IMR-90 (cell line): ENCODE results near the gene SYNE2. TPM values are rescaled to one million over a fixed set of nuclear protein-coding genes. Genes with fewer than 3 reads are reported as not detected.

ENCODE experiments used
- ATAC-seq: fragments of 200-7000 bp; cut with Tn5 transposase; 2 replicates; pipeline ENCODE4 v1.9.1; 2020; ENCODE audit warnings: low read depth, mild to moderate bottlenecking, moderate library complexity
- BruUV-seq: library from RNA; stranded (reverse); fragments of 400-500 nt; replicated peaks from 2 replicates; lab custom pipeline; 2021; lab: Mats Ljungman, UMichigan
- CTCF ChIA-PET: fragments of 300-600 bp; formaldehyde crosslinking; extraction: SDS; loops from one replicate; lab custom pipeline; 2021; ENCODE audit warnings: antibody characterized with exemption; lab: Yijun Ruan, JAX
- POLR2A ChIA-PET: fragments of 300-600 bp; sonication (Branson Sonifier 250); formaldehyde crosslinking; loops from one replicate; lab custom pipeline; 2022; ENCODE audit warnings: antibody characterized with exemption; ENCODE audit not compliant: unreplicated experiment; lab: Charles Lee
- DNase-seq: peaks from one replicate; pipeline ENCODE4 v3.0.0; 2013
- H2AFZ ChIP-seq: replicated peaks from 2 replicates; pipeline ENCODE3; 2013; ENCODE audit warnings: low read length, mild to moderate bottlenecking; ENCODE audit not compliant: poor library complexity
- H2AK5ac ChIP-seq: 2 replicates; pipeline ENCODE4 v1.6.1; 2013; ENCODE audit warnings: low read depth, low read length, inconsistent platforms
- H2AK9ac ChIP-seq: replicated peaks from 2 replicates; pipeline ENCODE3; 2013; ENCODE audit warnings: mild to moderate bottlenecking, low read depth, low read length, moderate library complexity; ENCODE audit not compliant: poor library complexity
- H2BK120ac ChIP-seq: 2 replicates; pipeline ENCODE4 v1.6.1; 2013; ENCODE audit warnings: low read depth, low read length, inconsistent platforms
- H2BK15ac ChIP-seq: 3 replicates; pipeline ENCODE4 v1.6.1; 2013; ENCODE audit warnings: low read depth, low read length, inconsistent platforms
- H2BK20ac ChIP-seq: 2 replicates; pipeline ENCODE4 v1.6.1; 2013; ENCODE audit warnings: low read depth, mild to moderate bottlenecking, inconsistent platforms, low read length, moderate library complexity
- H2BK5ac ChIP-seq: 2 replicates; pipeline ENCODE4 v1.6.1; 2013; ENCODE audit warnings: mild to moderate bottlenecking, low read depth, low read length, inconsistent platforms; ENCODE audit not compliant: poor library complexity, severe bottlenecking
- H3K14ac ChIP-seq: replicated peaks from 2 replicates; pipeline ENCODE4 v1.6.1; 2013; ENCODE audit warnings: low read depth, low read length, inconsistent platforms
- H3K18ac ChIP-seq: 2 replicates; pipeline ENCODE4 v1.6.1; 2013; ENCODE audit warnings: low read depth, low read length, control low read depth
- H3K23ac ChIP-seq: 2 replicates; pipeline ENCODE4 v1.6.1; 2013; ENCODE audit warnings: low read depth, low read length, inconsistent platforms
- H3K27ac ChIP-seq: 2 replicates; pipeline ENCODE4 v1.5.1; 2013; ENCODE audit warnings: mild to moderate bottlenecking, control low read depth, low read length; ENCODE audit not compliant: insufficient read depth
- H3K27me3 ChIP-seq: 2 replicates; pipeline ENCODE4 v1.6.1; 2013; ENCODE audit warnings: low read length; ENCODE audit not compliant: control insufficient read depth, insufficient read depth
- H3K36me3 ChIP-seq: 2 replicates; pipeline ENCODE4 v1.6.1; 2013; ENCODE audit warnings: low read length, mixed read lengths; ENCODE audit not compliant: control insufficient read depth, insufficient read depth
- H3K4ac ChIP-seq: 2 replicates; pipeline ENCODE4 v1.6.1; 2013; ENCODE audit warnings: low read depth, low read length, inconsistent platforms
- H3K4me1 ChIP-seq: 2 replicates; pipeline ENCODE4 v1.6.1; 2013; ENCODE audit warnings: low read length, mixed read lengths; ENCODE audit not compliant: control insufficient read depth, insufficient read depth
- H3K4me2 ChIP-seq: 2 replicates; pipeline ENCODE4 v1.6.1; 2013; ENCODE audit warnings: low read depth, mild to moderate bottlenecking, control low read depth, low read length, moderate library complexity
- H3K4me3 ChIP-seq: 2 replicates; pipeline ENCODE4 v1.5.1; 2013; ENCODE audit warnings: low read depth, mild to moderate bottlenecking, control low read depth, low read length, moderate library complexity; ENCODE audit not compliant: insufficient read depth
- H3K56ac ChIP-seq: 2 replicates; pipeline ENCODE4 v1.6.1; 2013; ENCODE audit warnings: low read length, inconsistent platforms; ENCODE audit not compliant: insufficient read depth; ENCODE audit errors: extremely low read depth
- H3K79me1 ChIP-seq, 2 experiments: 2 replicates each; pipeline ENCODE4 v1.6.1; 2013; ENCODE audit warnings: low read length in 2 of 2, inconsistent platforms in 1 of 2, low read depth in 1 of 2
- H3K9ac ChIP-seq: 2 replicates; pipeline ENCODE4 v1.6.1; 2013; ENCODE audit warnings: low read depth, low read length, control low read depth
- H3K9me1 ChIP-seq: 2 replicates; pipeline ENCODE4 v1.6.1; 2013; ENCODE audit warnings: low read length, inconsistent platforms; ENCODE audit not compliant: insufficient read depth
- H3K9me3 ChIP-seq: 2 replicates; pipeline ENCODE4 v1.6.1; 2013; ENCODE audit warnings: low read length; ENCODE audit not compliant: control insufficient read depth, insufficient read depth
- H4K20me1 ChIP-seq: 2 replicates; pipeline ENCODE4 v1.6.1; 2013; ENCODE audit warnings: low read length, inconsistent platforms; ENCODE audit not compliant: insufficient read depth
- H4K5ac ChIP-seq: 2 replicates; pipeline ENCODE4 v1.6.1; 2013; ENCODE audit warnings: mild to moderate bottlenecking, low read depth, low read length, control low read depth
- H4K8ac ChIP-seq, 2 experiments: 2 replicates each; pipeline ENCODE4 v1.6.1; 2013; ENCODE audit warnings: low read depth in 2 of 2, low read length in 2 of 2, control low read depth in 1 of 2, inconsistent platforms in 1 of 2
- H4K91ac ChIP-seq: 2 replicates; pipeline ENCODE4 v1.6.1; 2013; ENCODE audit warnings: low read depth, low read length, inconsistent platforms; ENCODE audit not compliant: insufficient read depth
- RFX5 ChIP-seq: IDR thresholded peaks from 2 replicates; pipeline ENCODE4 v1.8.0; 2012; ENCODE audit warnings: low read depth, mild to moderate bottlenecking, low read length, moderate library complexity
- USF2 ChIP-seq: fragments of 150-350 bp; IDR thresholded peaks from 2 replicates; pipeline ENCODE4 v1.6.1; 2017; ENCODE audit warnings: mild to moderate bottlenecking, antibody characterized with exemption, low read length, low read depth
- dilution Hi-C: fragments of 300-500 bp; cut with HindIII; formaldehyde crosslinking; loops from one replicate; pipeline ENCODE4 v1.14.3; 2018; ENCODE audit warnings: low sequenced_read_pairs; ENCODE audit not compliant: unreplicated experiment
- in situ Hi-C: fragments of 300-500 bp; cut with MboI; formaldehyde crosslinking; loops from 3 replicates; pipeline ENCODE4 v1.14.3; 2019; ENCODE audit warnings: low sequenced_read_pairs, inconsistent platforms, mixed read lengths
- intact Hi-C: fragments of 100-400 bp; cut with micrococcal nuclease; formaldehyde crosslinking; loops from 2 replicates; pipeline ENCODE4 v1.10.0; 2022
- polyA plus RNA-seq, 3 experiments: library from polyadenylated mRNA; depleted of rRNA; stranded (reverse); fragments of >200 nt; gene quantifications; 2 replicates each; pipeline ENCODE4 v1.2.3, GENCODE V29; 2012; ENCODE audit warnings: low replicate concordance in 1 of 3
- total RNA-seq: library from RNA; depleted of rRNA; stranded (reverse); fragments of >200 nt; gene quantifications from 2 replicates; pipeline ENCODE4 v1.2.3, GENCODE V29; 2012
- TF ChIP-seq, protein P1 (sequence below): fragments of 150-350 bp; IDR thresholded peaks from 2 replicates; pipeline ENCODE4 v1.6.1; 2016; ENCODE audit warnings: low read depth, mild to moderate bottlenecking, low read length, moderate library complexity, borderline replicate concordance

The SYNE2 gene
- total and polyA plus RNA-seq, 2 of the 4 experiments (the other 2 are of a cell fraction), result 5.2 to 28.9 TPM

DNA sequence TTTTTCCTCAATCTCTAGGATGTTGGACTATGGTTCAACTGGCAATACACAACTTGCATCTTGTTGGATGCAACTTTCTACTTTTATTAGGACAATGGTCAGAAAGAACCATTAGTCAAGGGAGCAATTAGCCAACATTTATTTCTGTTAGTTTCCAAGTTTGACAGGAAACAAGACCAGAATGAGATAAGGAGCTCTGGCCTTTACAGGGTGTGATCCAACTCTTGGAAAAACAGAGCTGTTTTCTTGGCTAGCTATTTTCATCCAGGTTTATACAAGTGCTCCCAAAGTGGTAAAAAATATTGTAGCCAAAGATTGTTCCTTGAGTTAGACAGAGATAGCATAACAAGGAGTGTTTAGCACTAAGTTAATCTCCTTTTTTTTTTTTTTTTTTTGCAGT is 3.9 kb upstream of the SYNE2 start:
- H3K4ac ChIP-seq, result no peak overlapping the region
- no peak for TF ChIP-seq RFX5
- TF ChIP-seq, protein P1, sequence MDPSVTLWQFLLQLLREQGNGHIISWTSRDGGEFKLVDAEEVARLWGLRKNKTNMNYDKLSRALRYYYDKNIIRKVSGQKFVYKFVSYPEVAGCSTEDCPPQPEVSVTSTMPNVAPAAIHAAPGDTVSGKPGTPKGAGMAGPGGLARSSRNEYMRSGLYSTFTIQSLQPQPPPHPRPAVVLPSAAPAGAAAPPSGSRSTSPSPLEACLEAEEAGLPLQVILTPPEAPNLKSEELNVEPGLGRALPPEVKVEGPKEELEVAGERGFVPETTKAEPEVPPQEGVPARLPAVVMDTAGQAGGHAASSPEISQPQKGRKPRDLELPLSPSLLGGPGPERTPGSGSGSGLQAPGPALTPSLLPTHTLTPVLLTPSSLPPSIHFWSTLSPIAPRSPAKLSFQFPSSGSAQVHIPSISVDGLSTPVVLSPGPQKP, result no peak
- TF ChIP-seq USF2, result no peak
- no peak overlapping the region for H2BK20ac ChIP-seq
- H4K20me1 ChIP-seq, result no peaks in the 10 kb centered on the region
- no peak overlapping the region for H4K8ac ChIP-seq
- H4K91ac ChIP-seq, result no peak overlapping the region
- BruUV-seq, result no TSS peak
- H2AFZ ChIP-seq, result no peak overlapping the region
- no peak overlapping the region for H3K18ac ChIP-seq
- H2AK5ac ChIP-seq, result no peak overlapping the region
- DNase-seq (no peak), ATAC-seq (no peak)
- peaks cover 3% of the 10 kb centered on the region for H3K27me3 ChIP-seq
- H3K36me3 ChIP-seq, result no peaks in the 10 kb centered on the region
- no peaks in the 10 kb centered on the region for H3K4me1 ChIP-seq
- peaks cover 0 to 2% of the 10 kb centered on the region in 2 experiments; a peak in 2 of 4 replicates for H3K79me1 ChIP-seq
- no peaks in the 10 kb centered on the region for H3K9me1 ChIP-seq
- H3K4me2 ChIP-seq, result no peak overlapping the region
- no peak overlapping the region for H4K5ac ChIP-seq
- H2AK9ac ChIP-seq, result no peak overlapping the region
- no peak overlapping the region for H3K27ac ChIP-seq
- in situ Hi-C loops, result no loop called here
- no peak overlapping the region for H3K23ac ChIP-seq
- H2BK120ac ChIP-seq, result no peak overlapping the region
- dilution Hi-C loops, result no loop called here
- H3K4me3 ChIP-seq, result no peak overlapping the region
- H3K9ac ChIP-seq, result no peak overlapping the region
- no peak overlapping the region for H3K14ac ChIP-seq
- ChIA-PET POLR2A (no interaction called here), CTCF (no interaction called here)
- no peak overlapping the region for H2BK15ac ChIP-seq
- no peak overlapping the region for H3K56ac ChIP-seq
- intact Hi-C loops, result no loop called here
- no peak overlapping the region for H2BK5ac ChIP-seq
- H3K9me3 ChIP-seq, result no peaks in the 10 kb centered on the region
